GM23248 (cell line): ENCODE data around the gene DGKG.

Source experiments
- EZH2 ChIP-seq: fragments of 200-600 bp; sonication (generic); IDR thresholded peaks from 2 replicates; pipeline ENCODE4 v1.6.1; 2018; ENCODE audit warnings: antibody characterized with exemption, mild to moderate bottlenecking; ENCODE audit not compliant: insufficient read depth, poor library complexity, severe bottlenecking
- EZH2phosphoT487 ChIP-seq: fragments of 200-600 bp; sonication (generic); IDR thresholded peaks from 2 replicates; pipeline ENCODE4 v1.6.1; 2018; ENCODE audit warnings: antibody characterized with exemption, moderate library complexity, mild to moderate bottlenecking, low read depth; ENCODE audit not compliant: insufficient read depth

- no peak for TF ChIP-seq EZH2phosphoT487
- no peak for TF ChIP-seq EZH2
These were observed 41.0 kb downstream of the DGKG start for GRCh38 chr3:186320862-186321568.
